NCI-H1092 (cell line): ENCODE measurements around the gene CCDC73.
"Not testable (repeated sequence)": the region's sequence is repeated elsewhere in the genome, so short reads cannot be mapped to it uniquely, and the experiment has no call there.

Source experiments
- DNase-seq: peaks from one replicate; lab custom pipeline; 2025; lab: John Stamatoyannopoulos, UW

The CCDC73 gene

GRCh38 chr11:32794439-32794838 lies at the start of gene CCDC73:
Gene CCDC73 (minus strand): TSS chr11:32794662. CDS start chr11:32760243, 34,419 bp downstream.
- no peak for DNase-seq

GRCh38 chr11:32843544-32843943 lies 49.1 kb upstream of the CCDC73 start:
- DNase-seq, result no peak

GRCh38 chr11:32840587-32840986 lies 46.1 kb upstream of the CCDC73 start:
- DNase-seq, result no peak

GRCh38 chr11:32839308-32839707 lies 44.8 kb upstream of the CCDC73 start:
- DNase-seq, result no peak

GRCh38 chr11:32838505-32839274 lies 44.2 kb upstream of the CCDC73 start:
- no peak for DNase-seq

GRCh38 chr11:32836946-32837345 lies 42.5 kb upstream of the CCDC73 start:
- no peak for DNase-seq

DNA sequence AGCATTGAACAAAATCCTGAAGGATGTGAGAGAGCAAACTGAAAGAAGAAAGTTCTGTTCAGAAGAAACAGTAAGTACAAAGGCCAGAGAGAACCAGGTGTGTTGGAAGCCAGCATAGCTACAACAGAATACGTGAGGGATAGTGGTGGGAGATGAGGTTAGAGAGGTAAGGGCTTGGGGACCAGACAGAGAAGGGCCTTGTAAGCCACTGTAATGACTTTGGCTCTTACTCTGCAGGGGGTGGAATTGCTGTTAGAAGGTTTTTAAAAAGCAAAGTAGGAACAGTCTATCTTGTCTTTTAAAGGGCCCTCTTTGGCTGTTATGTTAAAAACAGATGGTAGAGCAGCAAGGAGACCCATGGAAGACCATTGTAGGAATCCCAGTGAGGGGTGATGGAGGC lies 39.5 kb upstream of the CCDC73 start:
- DNase-seq, result no peak

GRCh38 chr11:32831221-32831620 lies 36.8 kb upstream of the CCDC73 start:
- DNase-seq, result no peak

DNA sequence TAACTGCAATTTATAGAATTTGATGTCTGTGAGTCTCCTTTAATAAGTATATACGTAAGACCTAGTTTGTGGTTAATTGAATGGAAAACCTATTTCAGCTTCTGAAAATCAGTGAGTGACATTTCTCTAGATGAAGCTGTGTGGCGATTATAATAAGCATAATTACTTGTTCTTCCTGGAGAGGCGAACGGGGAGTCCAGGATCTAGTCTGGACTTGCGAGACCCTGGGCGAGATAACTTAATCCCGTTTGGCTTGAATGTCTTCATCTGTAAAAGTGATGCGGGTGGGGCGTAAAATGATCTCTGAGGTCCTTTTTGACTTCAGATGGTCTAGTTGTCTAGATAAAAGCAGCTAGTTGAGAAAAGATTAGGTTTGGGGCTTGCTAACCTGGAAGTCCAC lies 36.3 kb upstream of the CCDC73 start:
- no peak for DNase-seq

DNA sequence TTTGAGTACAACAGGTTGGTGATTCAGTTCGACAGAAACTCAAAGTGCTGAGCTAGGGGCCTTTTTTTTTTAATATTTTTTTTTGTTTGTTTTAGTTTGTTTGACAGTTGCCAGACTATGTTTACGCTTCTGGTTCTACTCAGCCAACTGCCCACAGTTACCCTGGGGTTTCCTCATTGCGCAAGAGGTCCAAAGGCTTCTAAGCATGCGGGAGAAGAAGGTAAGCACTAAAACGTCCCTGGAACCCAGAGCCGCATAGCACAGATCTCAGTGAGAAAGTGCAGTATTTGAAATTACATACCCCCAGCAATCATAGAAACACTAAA lies 35.9 kb upstream of the CCDC73 start:
- no peak for DNase-seq

GRCh38 chr11:32829680-32830412 lies 35.4 kb upstream of the CCDC73 start, which contains the start of gene PRRG4:
Gene PRRG4 (plus strand): TSS chr11:32829927. CDS start chr11:32830530, 603 bp downstream.
- no peak for DNase-seq

GRCh38 chr11:32829157-32829679 lies 34.8 kb upstream of the CCDC73 start:
- DNase-seq, result no peak

- DNase-seq, result no peak
Measured at GRCh38 chr11:32827276-32827675, 32.8 kb upstream of the CCDC73 start.

DNA sequence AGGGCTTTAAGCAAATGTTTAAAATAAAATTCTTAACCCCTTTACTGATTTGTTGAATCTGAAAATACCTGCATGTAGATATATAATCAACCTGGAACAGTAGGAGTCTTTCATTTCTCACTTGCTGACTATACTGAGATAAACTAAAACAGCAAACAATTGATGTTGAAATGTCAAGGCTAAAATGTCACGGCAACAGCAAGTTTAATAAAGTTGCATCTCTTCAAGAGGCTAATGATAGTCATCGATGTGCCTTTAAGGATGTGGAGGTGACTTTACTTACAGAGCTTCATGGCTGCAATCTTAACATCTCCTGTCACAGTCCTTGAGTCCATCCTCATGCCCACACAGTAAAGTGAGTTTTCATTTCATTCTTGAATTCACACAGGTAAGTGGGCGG lies 31.7 kb upstream of the CCDC73 start:
- no peak for DNase-seq

- not testable (repeated sequence) for DNase-seq
Measured at GRCh38 chr11:32823617-32824016, 29.2 kb upstream of the CCDC73 start.

GRCh38 chr11:32821917-32822560 lies 27.6 kb upstream of the CCDC73 start:
- no peak for DNase-seq

DNA sequence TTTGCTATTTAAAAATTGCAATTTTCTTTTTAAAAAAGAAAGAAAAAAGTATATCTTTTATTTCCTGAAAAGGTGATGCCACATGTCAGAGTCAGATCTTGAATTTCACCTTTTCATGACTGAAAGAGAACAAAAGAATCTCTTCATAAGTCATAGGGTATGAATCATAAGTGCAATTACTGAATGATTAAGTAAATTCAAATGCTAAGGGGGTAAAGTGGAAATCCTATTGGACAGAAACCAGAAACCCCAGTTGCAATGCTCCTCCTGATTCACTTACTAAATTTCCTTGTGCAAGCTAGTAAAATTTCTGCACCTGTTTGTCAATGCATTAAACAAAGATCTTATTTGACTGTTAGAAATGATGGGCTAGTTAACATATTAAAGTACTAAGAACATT lies 27.1 kb upstream of the CCDC73 start:
- no peak for DNase-seq

GRCh38 chr11:32820497-32820896 lies 26.0 kb upstream of the CCDC73 start:
- DNase-seq, result no peak

DNA sequence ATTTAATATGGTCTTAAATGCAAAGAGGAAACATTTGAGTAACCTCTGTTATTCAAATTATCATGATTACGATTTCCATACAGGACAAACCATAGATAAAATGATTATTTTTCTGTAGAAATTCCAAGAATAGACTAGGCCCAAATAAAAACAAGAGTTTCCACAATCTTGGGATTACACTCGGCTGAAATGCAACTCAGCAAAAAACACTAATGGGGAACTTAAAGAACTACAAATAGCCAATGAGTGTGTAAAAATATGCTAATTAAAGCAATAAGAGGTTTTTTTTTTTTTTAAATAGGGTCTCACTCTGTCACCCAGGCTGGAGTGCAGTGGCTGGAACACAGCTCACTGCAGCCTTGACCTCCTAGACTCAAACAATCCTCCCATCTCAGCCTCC lies 24.7 kb upstream of the CCDC73 start:
- no peak for DNase-seq

- no peak for DNase-seq
Measured at GRCh38 chr11:32817852-32818183, 23.4 kb upstream of the CCDC73 start.

GRCh38 chr11:32817181-32817851 lies 22.9 kb upstream of the CCDC73 start:
- no peak for DNase-seq

GRCh38 chr11:32809313-32809712 lies 14.9 kb upstream of the CCDC73 start:
- peak; percentile 9 for DNase-seq
